ENCODE measurements around the gene FZD4. TPM values are rescaled to one million over a fixed set of nuclear protein-coding genes. Genes with fewer than 3 reads are reported as not detected.

Gene FZD4
- total RNA-seq, 1 donor from 2014 or later, result 4.7 TPM

DNA sequence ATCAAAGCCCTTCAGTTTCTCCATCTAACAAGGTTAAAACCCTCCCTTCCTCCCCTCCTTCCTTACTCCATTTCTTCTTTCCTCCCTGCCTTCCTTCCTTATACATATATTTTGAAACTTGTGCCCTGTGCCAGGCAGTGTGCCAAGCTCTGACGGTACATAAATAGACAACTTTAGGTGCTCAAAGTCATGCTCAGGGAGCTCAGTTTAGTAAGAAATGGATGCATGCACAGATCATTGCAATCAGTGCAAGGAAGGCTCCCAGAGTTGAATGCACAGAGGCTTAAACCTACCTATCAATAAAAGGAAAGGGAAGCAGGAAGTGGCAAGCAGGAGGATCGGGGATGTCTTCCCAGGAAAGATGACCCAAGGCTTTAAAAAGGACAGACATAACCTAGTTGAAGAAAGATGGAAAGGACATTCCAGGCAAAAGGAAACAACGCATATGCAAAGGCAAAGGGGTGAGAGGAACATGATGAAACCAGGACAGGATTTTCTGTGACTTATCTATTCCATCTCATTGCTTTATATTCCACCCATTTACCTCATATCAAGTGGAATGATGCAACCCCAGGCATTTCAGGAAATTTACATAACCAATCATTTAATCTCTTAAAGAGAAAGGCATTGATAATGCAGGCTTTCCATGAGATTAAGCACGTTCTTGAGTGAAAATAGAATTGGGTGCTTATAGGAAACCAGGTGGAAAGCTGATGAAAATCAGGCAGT, 13.2 kb downstream of the FZD4 start:
- H3K27me3 ChIP-seq (ENCODE audit: insufficient read depth, low read length), result no peaks in the 10 kb centered on the region
- no peaks in the 10 kb centered on the region for H3K9me3 Mint-ChIP-seq (ENCODE audit: unreplicated experiment)
- H3K4me1 Mint-ChIP-seq (ENCODE audit: low read depth, unreplicated experiment), result peaks cover 13% of the 10 kb centered on the region
- DNase-seq (ENCODE audit: low read depth), result no peak
- no peak overlapping the region for H3K27ac Mint-ChIP-seq (ENCODE audit: unreplicated experiment)
- H3K4me3 ChIP-seq (ENCODE audit: insufficient read depth, low read depth, low read length), result no peak overlapping the region
- peaks cover 10% of the 10 kb centered on the region for H3K4me1 ChIP-seq (ENCODE audit: insufficient read depth, low read length)
- no peak overlapping the region for H3K4me3 Mint-ChIP-seq (ENCODE audit: unreplicated experiment)
- no peaks in the 10 kb centered on the region for H3K36me3 ChIP-seq (ENCODE audit: insufficient read depth, low read length)
- TF ChIP-seq, protein P1, sequence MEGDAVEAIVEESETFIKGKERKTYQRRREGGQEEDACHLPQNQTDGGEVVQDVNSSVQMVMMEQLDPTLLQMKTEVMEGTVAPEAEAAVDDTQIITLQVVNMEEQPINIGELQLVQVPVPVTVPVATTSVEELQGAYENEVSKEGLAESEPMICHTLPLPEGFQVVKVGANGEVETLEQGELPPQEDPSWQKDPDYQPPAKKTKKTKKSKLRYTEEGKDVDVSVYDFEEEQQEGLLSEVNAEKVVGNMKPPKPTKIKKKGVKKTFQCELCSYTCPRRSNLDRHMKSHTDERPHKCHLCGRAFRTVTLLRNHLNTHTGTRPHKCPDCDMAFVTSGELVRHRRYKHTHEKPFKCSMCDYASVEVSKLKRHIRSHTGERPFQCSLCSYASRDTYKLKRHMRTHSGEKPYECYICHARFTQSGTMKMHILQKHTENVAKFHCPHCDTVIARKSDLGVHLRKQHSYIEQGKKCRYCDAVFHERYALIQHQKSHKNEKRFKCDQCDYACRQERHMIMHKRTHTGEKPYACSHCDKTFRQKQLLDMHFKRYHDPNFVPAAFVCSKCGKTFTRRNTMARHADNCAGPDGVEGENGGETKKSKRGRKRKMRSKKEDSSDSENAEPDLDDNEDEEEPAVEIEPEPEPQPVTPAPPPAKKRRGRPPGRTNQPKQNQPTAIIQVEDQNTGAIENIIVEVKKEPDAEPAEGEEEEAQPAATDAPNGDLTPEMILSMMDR (IDR thresholded peaks at IDR 0.05; ENCODE audit: insufficient read depth, low read depth, low read length), result no peak
- no peak for TF ChIP-seq EZH2 (IDR thresholded peaks at IDR 0.05; ENCODE audit: insufficient read depth, low read length)
- peaks cover 8% of the 10 kb centered on the region for H3K36me3 Mint-ChIP-seq (ENCODE audit: low read depth, unreplicated experiment)
- no peak overlapping the region for H3K9ac ChIP-seq (ENCODE audit: low read length)
- no peaks in the 10 kb centered on the region for H3K9me3 ChIP-seq (ENCODE audit: insufficient read depth, low read depth, low read length)
- no peaks in the 10 kb centered on the region for H3K27me3 Mint-ChIP-seq (ENCODE audit: low read depth, unreplicated experiment)
- H3K27ac ChIP-seq (ENCODE audit: low read depth, low read length), result no peak overlapping the region
- FAIRE-seq, result no peak
- H3K4me2 ChIP-seq (ENCODE audit: low read length), result no peak overlapping the region
- H2AFZ ChIP-seq (ENCODE audit: low read depth, low read length), result no peak overlapping the region
- H4K20me1 ChIP-seq (ENCODE audit: insufficient read depth, low read length), result no peaks in the 10 kb centered on the region
- H3K79me2 ChIP-seq (ENCODE audit: insufficient read depth, low read length), result no peaks in the 10 kb centered on the region

DNA sequence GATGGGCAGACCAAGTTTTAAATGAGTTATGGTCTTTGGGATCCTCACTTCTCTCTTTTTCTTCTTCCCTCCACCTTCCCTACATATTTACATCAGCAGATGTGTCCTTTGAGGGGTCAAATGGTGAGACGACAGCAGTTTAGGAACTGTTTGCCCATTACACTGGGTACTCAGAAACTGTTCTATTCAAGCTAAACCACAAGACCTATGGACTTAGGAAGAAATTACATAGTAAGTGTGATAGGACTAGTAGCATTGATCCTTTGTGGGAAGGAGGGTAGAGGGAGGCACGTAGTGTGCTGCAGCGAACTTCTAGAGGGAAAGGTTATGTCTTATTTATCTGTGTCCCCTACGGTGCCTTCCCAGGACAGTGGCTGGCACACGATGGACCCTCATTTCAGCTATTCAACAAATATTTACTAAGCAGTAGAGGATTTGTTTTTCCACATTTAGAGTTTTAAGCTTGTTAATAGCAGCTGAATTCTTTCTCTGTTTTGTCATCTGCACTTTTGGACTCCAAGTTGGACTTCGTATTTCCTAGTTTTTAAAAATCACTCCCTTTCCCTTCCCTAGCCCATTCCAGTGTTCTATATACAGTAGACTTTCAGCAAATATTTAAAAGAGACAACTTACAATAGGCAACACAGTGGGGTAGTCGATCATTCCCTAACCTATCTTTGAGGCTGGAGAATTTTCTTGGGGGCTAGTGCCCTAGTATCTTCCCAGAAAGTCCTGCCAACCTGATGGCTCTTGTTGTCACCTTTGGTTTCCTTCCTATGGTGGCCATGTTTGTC, 13.9 kb downstream of the FZD4 start:
- peaks cover 7% of the 10 kb centered on the region for H3K36me3 Mint-ChIP-seq (ENCODE audit: low read depth, unreplicated experiment)
- Histone ChIP-seq H3K4me3 (ENCODE audit: insufficient read depth, low read depth, low read length) (no peak overlapping the region), H2AFZ (ENCODE audit: low read depth, low read length) (no peak overlapping the region), H3K36me3 (ENCODE audit: insufficient read depth, low read length) (no peaks in the 10 kb centered on the region), H4K20me1 (ENCODE audit: insufficient read depth, low read length) (no peaks in the 10 kb centered on the region), H3K9ac (ENCODE audit: low read length) (no peak overlapping the region), H3K27me3 (ENCODE audit: insufficient read depth, low read length) (no peaks in the 10 kb centered on the region), H3K79me2 (ENCODE audit: insufficient read depth, low read length) (no peaks in the 10 kb centered on the region), H3K9me3 (ENCODE audit: insufficient read depth, low read depth, low read length) (no peaks in the 10 kb centered on the region), H3K4me2 (ENCODE audit: low read length) (no peak overlapping the region), H3K4me1 (ENCODE audit: insufficient read depth, low read length) (peaks cover 10% of the 10 kb centered on the region), H3K27ac (ENCODE audit: low read depth, low read length) (no peak overlapping the region)
- H3K4me3 Mint-ChIP-seq (ENCODE audit: unreplicated experiment), result no peak overlapping the region
- H3K27me3 Mint-ChIP-seq (ENCODE audit: low read depth, unreplicated experiment), result no peaks in the 10 kb centered on the region
- no peak for FAIRE-seq
- TF ChIP-seq EZH2 (IDR thresholded peaks at IDR 0.05; ENCODE audit: insufficient read depth, low read length), result no peak
- TF ChIP-seq, protein P1 (IDR thresholded peaks at IDR 0.05; ENCODE audit: insufficient read depth, low read depth, low read length), result no peak
- H3K27ac Mint-ChIP-seq (ENCODE audit: unreplicated experiment), result peak overlapping the region; percentile 66
- no peaks in the 10 kb centered on the region for H3K9me3 Mint-ChIP-seq (ENCODE audit: unreplicated experiment)
- peaks cover 15% of the 10 kb centered on the region for H3K4me1 Mint-ChIP-seq (ENCODE audit: low read depth, unreplicated experiment)
- no peak for DNase-seq (ENCODE audit: low read depth)
